BLaER1 treated with 17β-estradiol and CSF1 and Interleukin-3, amounts not matched to agents 10 nM and 100 nM (cell line): ENCODE data around the gene LRP10.

Source experiments
- H3K27ac ChIP-seq, 11 experiments: shearing (Covaris generic); formaldehyde crosslinking; 2 replicates each; pipeline ENCODE4 v1.8.1; 2022
- H3K27me3 ChIP-seq, 11 experiments: shearing (Covaris generic); formaldehyde crosslinking; 2 replicates each; pipeline ENCODE4 v1.8.1; 2022
- H3K36me3 ChIP-seq, 11 experiments: shearing (Covaris generic); formaldehyde crosslinking; 2 replicates each; pipeline ENCODE4 v1.8.1; 2022
- H3K4me1 ChIP-seq, 10 experiments: shearing (Covaris generic); formaldehyde crosslinking; 2 replicates each; pipeline ENCODE4 v1.8.1; 2022
- H3K4me2 ChIP-seq, 11 experiments: shearing (Covaris generic); formaldehyde crosslinking; 2 replicates each; pipeline ENCODE4 v1.8.1; 2022
- H3K4me3 ChIP-seq, 10 experiments: shearing (Covaris generic); formaldehyde crosslinking; 2 replicates each; pipeline ENCODE4 v1.8.1; 2022
- H3K9ac ChIP-seq, 11 experiments: shearing (Covaris generic); formaldehyde crosslinking; 2 replicates each; pipeline ENCODE4 v1.8.1; 2022
- H3K9me3 ChIP-seq, 11 experiments: shearing (Covaris generic); formaldehyde crosslinking; replicated peaks in 1 of 11; 2 replicates each; pipeline ENCODE4 v1.8.1; 2022
- H4K20me1 ChIP-seq, 11 experiments: shearing (Covaris generic); formaldehyde crosslinking; 2 replicates each; pipeline ENCODE4 v1.8.1; 2022
- Cebpa-rat ChIP-seq, 11 experiments: shearing (Covaris generic); IDR thresholded peaks; 2 replicates each; pipeline ENCODE4 v1.8.1; 2022

LRP10 gene

GRCh38 chr14:22919601-22919921 lies 48.0 kb downstream of the LRP10 start:
- Histone ChIP-seq H3K4me3 (peak overlapping the region; percentile 28 to 64 (median 47); a peak in 18 of 20 replicates), H3K36me3 (peaks cover 37 to 81% (median 61%) of the 10 kb centered on the region in 11 experiments)

GRCh38 chr14:22920697-22921096 lies 49.2 kb downstream of the LRP10 start:
- Histone ChIP-seq H3K36me3 (peaks cover 47 to 81% (median 70%) of the 10 kb centered on the region in 11 experiments), H3K4me1 (peaks cover 48 to 68% (median 55%) of the 10 kb centered on the region in 10 experiments), H3K9ac (no peak overlapping the region), H3K4me2 (no peak overlapping the region), H3K9me3 (no peaks in the 10 kb centered on the region), H3K4me3 (no peak overlapping the region), H3K27ac (no peak overlapping the region), H4K20me1 (peaks cover 0 to 5% (median 0%) of the 10 kb centered on the region in 11 experiments; a peak in 2 of 22 replicates), H3K27me3 (no peaks in the 10 kb centered on the region)
- no peak for TF ChIP-seq Cebpa-rat (IDR thresholded peaks at IDR 0.05)

More at GRCh38 chr14:22919601-22919921, 48.0 kb downstream of the LRP10 start:
- Histone ChIP-seq H3K4me1 (peaks cover 49 to 73% (median 66%) of the 10 kb centered on the region in 10 experiments), H3K27ac (peak overlapping the region; percentile 49 to 99 (median 74); a peak in 21 of 22 replicates), H3K9ac (peak overlapping the region; percentile 56 to 74 (median 68); a peak in 21 of 22 replicates), H3K27me3 (no peaks in the 10 kb centered on the region), H4K20me1 (peaks cover 0 to 8% (median 0%) of the 10 kb centered on the region in 11 experiments; a peak in 2 of 22 replicates), H3K9me3 (no peaks in the 10 kb centered on the region), H3K4me2 (peak overlapping the region; percentile 62 to 93 (median 81))
- no peak for TF ChIP-seq Cebpa-rat (IDR thresholded peaks at IDR 0.05)

GRCh38 chr14:22922294-22922693 lies 50.8 kb downstream of the LRP10 start:
- peaks cover 62 to 81% (median 75%) of the 10 kb centered on the region in 11 experiments for H3K36me3 ChIP-seq
- H3K4me1 ChIP-seq: peaks cover 44 to 68% (median 55%) of the 10 kb centered on the region in 10 experiments
- no peak for TF ChIP-seq Cebpa-rat (IDR thresholded peaks at IDR 0.05)
- no peak overlapping the region for H3K4me3 ChIP-seq
- H3K9ac ChIP-seq: no peak overlapping the region
- peak overlapping the region in 7 of 11 experiments; percentile 4 to 58 (median 36); a peak in 9 of 22 replicates for H3K4me2 ChIP-seq
- H4K20me1 ChIP-seq: no peaks in the 10 kb centered on the region
- H3K27ac ChIP-seq: no peak overlapping the region
- H3K9me3 ChIP-seq: no peaks in the 10 kb centered on the region
- H3K27me3 ChIP-seq: no peaks in the 10 kb centered on the region

- Histone ChIP-seq H3K27ac (no peak overlapping the region), H3K36me3 (peaks cover 64 to 85% (median 78%) of the 10 kb centered on the region in 11 experiments), H3K27me3 (no peaks in the 10 kb centered on the region), H3K4me2 (peak overlapping the region in 6 of 11 experiments; percentile 17 to 40 (median 25); a peak in 5 of 22 replicates), H3K9me3 (no peaks in the 10 kb centered on the region), H3K4me3 (no peak overlapping the region), H4K20me1 (no peaks in the 10 kb centered on the region), H3K9ac (no peak overlapping the region), H3K4me1 (peaks cover 49 to 74% (median 61%) of the 10 kb centered on the region in 10 experiments)
- TF ChIP-seq Cebpa-rat (IDR thresholded peaks at IDR 0.05): no peak
Measured at GRCh38 chr14:22923746-22924145, 52.2 kb downstream of the LRP10 start.

GRCh38 chr14:22925513-22925912 lies 54.0 kb downstream of the LRP10 start:
- no peak for TF ChIP-seq Cebpa-rat (IDR thresholded peaks at IDR 0.05)
- Histone ChIP-seq H3K27me3 (no peaks in the 10 kb centered on the region), H3K9me3 (no peaks in the 10 kb centered on the region), H4K20me1 (no peaks in the 10 kb centered on the region), H3K4me2 (peak overlapping the region in 2 of 11 experiments; percentile 14 to 88; a peak in 2 of 22 replicates), H3K4me1 (peaks cover 45 to 65% (median 55%) of the 10 kb centered on the region in 10 experiments), H3K36me3 (peaks cover 59 to 76% (median 71%) of the 10 kb centered on the region in 11 experiments), H3K27ac (no peak overlapping the region), H3K9ac (no peak overlapping the region), H3K4me3 (no peak overlapping the region)

GRCh38 chr14:22926316-22926715 lies 54.8 kb downstream of the LRP10 start:
- Histone ChIP-seq H3K36me3 (peaks cover 51 to 68% (median 63%) of the 10 kb centered on the region in 11 experiments), H3K9ac (peak overlapping the region in 1 of 11 experiments; percentile 15; a peak in 1 of 22 replicates), H3K27ac (no peak overlapping the region), H3K4me3 (no peak overlapping the region), H3K9me3 (no peaks in the 10 kb centered on the region), H4K20me1 (no peaks in the 10 kb centered on the region), H3K27me3 (no peaks in the 10 kb centered on the region), H3K4me1 (peaks cover 45 to 67% (median 55%) of the 10 kb centered on the region in 10 experiments), H3K4me2 (peak overlapping the region; percentile 3 to 97 (median 94); a peak in 15 of 22 replicates)
- TF ChIP-seq Cebpa-rat (IDR thresholded peaks at IDR 0.05): no peak

GRCh38 chr14:22928237-22929103 lies 56.9 kb downstream of the LRP10 start:
- Histone ChIP-seq H3K27me3 (no peaks in the 10 kb centered on the region), H3K4me1 (peaks cover 35 to 55% (median 43%) of the 10 kb centered on the region in 10 experiments), H3K36me3 (peaks cover 38 to 48% (median 43%) of the 10 kb centered on the region in 11 experiments), H3K9me3 (no peaks in the 10 kb centered on the region), H3K9ac (peak overlapping the region; percentile 88 to 97 (median 93)), H3K27ac (peak overlapping the region; percentile 65 to 96 (median 93)), H3K4me3 (peak overlapping the region; percentile 80 to 98 (median 90)), H3K4me2 (peak overlapping the region; percentile 85 to 97 (median 95)), H4K20me1 (no peaks in the 10 kb centered on the region)
- no peak for TF ChIP-seq Cebpa-rat (IDR thresholded peaks at IDR 0.05)

- H3K9ac ChIP-seq: peak within 1 kb of the TSS; percentile 88 to 97 (median 93)
- no peaks in the 10 kb centered on the region for H3K27me3 ChIP-seq
- no peaks in the 10 kb centered on the region for H3K9me3 ChIP-seq
- H3K36me3 ChIP-seq: peaks cover 29 to 39% (median 34%) of the 10 kb centered on the region in 11 experiments
- peaks cover 28 to 47% (median 37%) of the 10 kb centered on the region in 10 experiments for H3K4me1 ChIP-seq
- peak in 2 of 11 experiments; percentile 24 to 31; a peak in 2 of 22 replicates for TF ChIP-seq Cebpa-rat (IDR thresholded peaks at IDR 0.05)
- H4K20me1 ChIP-seq: no peaks in the 10 kb centered on the region
- peak within 1 kb of the TSS; percentile 65 to 96 (median 93) for H3K27ac ChIP-seq
- peak within 1 kb of the TSS; percentile 80 to 98 (median 90) for H3K4me3 ChIP-seq
- H3K4me2 ChIP-seq: peak within 1 kb of the TSS; percentile 88 to 97 (median 96)
Measured at GRCh38 chr14:22929104-22929960, 57.8 kb downstream of the LRP10 start, which contains the start of gene PRMT5. Gene PRMT5 (minus strand): TSS chr14:22929376. CDS start chr14:22929361, 15 bp downstream.
